MCF 10A (cell line): ENCODE data around the gene CETP. TPM values are rescaled to one million over a fixed set of nuclear protein-coding genes. Genes with fewer than 3 reads are reported as not detected.

Experiments
- BruUV-seq: library from RNA; stranded (reverse); fragments of 400-500 nt; replicated peaks from 2 replicates; lab custom pipeline; 2021; lab: Mats Ljungman, UMichigan
- CTCF ChIA-PET: fragments of 300-600 bp; sonication (Branson Sonifier 250); formaldehyde crosslinking; extraction: SDS; loops from one replicate; lab custom pipeline; 2021; ENCODE audit warnings: antibody characterized with exemption, inconsistent platforms; lab: Yijun Ruan, JAX
- POLR2A ChIA-PET: fragments of 300-600, 350-650 bp; sonication (Branson Sonifier 250); formaldehyde crosslinking; extraction: SDS; loops from one replicate; lab custom pipeline; 2020; ENCODE audit warnings: antibody characterized with exemption, inconsistent platforms; lab: Yijun Ruan, JAX
- DNase-seq: peaks from one replicate; pipeline ENCODE4 v3.0.0-alpha.2; 2018; ENCODE audit not compliant: unreplicated experiment
- H3K27ac Mint-ChIP-seq: one replicate; pipeline ENCODE4 v1.8.0; 2022; ENCODE audit warnings: mild to moderate bottlenecking, low read depth, mixed read lengths; ENCODE audit not compliant: unreplicated experiment
- H3K27me3 Mint-ChIP-seq: one replicate; pipeline ENCODE4 v1.8.0; 2022; ENCODE audit warnings: mixed read lengths; ENCODE audit not compliant: insufficient read depth, unreplicated experiment
- H3K36me3 Mint-ChIP-seq: one replicate; pipeline ENCODE4 v1.8.0; 2022; ENCODE audit warnings: mild to moderate bottlenecking, moderate library complexity, mixed read lengths; ENCODE audit not compliant: insufficient read depth, unreplicated experiment
- H3K4me1 Mint-ChIP-seq: one replicate; pipeline ENCODE4 v1.8.0; 2022; ENCODE audit warnings: mixed read lengths; ENCODE audit not compliant: insufficient read depth, unreplicated experiment
- H3K4me3 Mint-ChIP-seq: one replicate; pipeline ENCODE4 v1.8.0; 2022; ENCODE audit warnings: mild to moderate bottlenecking, moderate library complexity, mixed read lengths; ENCODE audit not compliant: unreplicated experiment
- H3K9me3 Mint-ChIP-seq: one replicate; pipeline ENCODE4 v1.8.0; 2022; ENCODE audit warnings: mixed read lengths; ENCODE audit not compliant: unreplicated experiment
- CTCF ChIP-seq: fragments of 200-600 bp; IDR thresholded peaks from one replicate; pipeline ENCODE4 v1.8.0; 2022; ENCODE audit warnings: antibody characterized with exemption, mild to moderate bottlenecking; ENCODE audit not compliant: unreplicated experiment
- intact Hi-C: fragments of 100-400 bp; cut with micrococcal nuclease; formaldehyde crosslinking; loops from 2 replicates; pipeline ENCODE4 v1.14.1; 2022
- total RNA-seq: library from RNA; stranded (reverse); gene quantifications from 2 replicates; pipeline ENCODE4 v1.2.3, GENCODE V29; 2022

CETP gene
- total RNA-seq, 1 experiment from 2014 or later, result not detected

GRCh38 chr16:57023541-57024249 is 61.9 kb downstream of the CETP start:
- H3K27ac Mint-ChIP-seq, result no peak overlapping the region

DNA sequence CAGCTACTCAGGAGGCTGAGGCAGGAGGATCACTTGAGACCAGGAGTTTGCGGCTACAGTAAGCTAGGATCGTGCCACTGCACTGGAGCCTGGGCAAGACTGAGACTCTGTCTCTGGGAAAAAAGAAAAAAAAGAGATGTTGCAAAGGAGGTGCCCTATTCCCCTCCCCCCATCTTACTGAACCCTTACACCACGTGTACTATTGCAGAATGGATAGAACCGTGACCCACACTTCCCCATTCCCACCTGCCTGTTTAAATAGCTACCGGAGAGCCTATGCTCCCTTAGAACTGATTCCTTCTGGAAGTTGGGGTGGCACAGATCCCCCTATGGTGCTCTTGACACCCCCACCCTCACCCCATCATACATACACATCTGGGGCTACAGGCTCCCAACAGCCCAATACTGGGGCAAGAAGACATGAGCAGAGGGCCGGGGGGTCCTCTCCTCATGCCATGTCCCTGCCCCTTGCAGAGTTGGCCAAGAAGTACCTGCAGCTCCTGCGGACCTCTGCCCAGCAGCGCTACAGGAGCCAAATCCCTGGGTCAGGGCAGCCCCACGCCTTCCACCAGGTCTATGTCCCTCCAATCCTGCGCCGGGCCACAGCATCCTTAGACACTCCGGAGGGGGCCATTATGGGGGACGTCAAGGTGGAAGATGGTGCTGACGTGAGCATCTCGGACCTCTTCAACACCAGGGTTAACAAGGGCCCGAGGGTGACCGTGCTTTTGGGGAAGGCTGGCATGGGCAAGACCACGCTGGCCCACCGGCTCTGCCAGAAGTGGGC is 63.3 kb downstream of the CETP start:
- ChIA-PET POLR2A (interaction anchor here (0.7 kb wide), 1 partner anchor 88 kb away, joined by 3 read pairs; no protein-coding TSS in a partner anchor), CTCF (no interaction called here)
- no peaks in the 10 kb centered on the region for H3K27me3 Mint-ChIP-seq
- peaks cover 4% of the 10 kb centered on the region for H3K9me3 Mint-ChIP-seq
- H3K27ac Mint-ChIP-seq, result no peak overlapping the region
- H3K36me3 Mint-ChIP-seq, result peaks cover 6% of the 10 kb centered on the region
- no TSS peak for BruUV-seq
- DNase-seq, result no peak
- no peak for TF ChIP-seq CTCF
- no peak overlapping the region for H3K4me3 Mint-ChIP-seq
- intact Hi-C loops, result no loop called here
- H3K4me1 Mint-ChIP-seq, result peaks cover 6% of the 10 kb centered on the region

More at GRCh38 chr16:57023541-57024249, 61.9 kb downstream of the CETP start:
- ChIA-PET POLR2A (interaction anchor here (0.6 kb wide), 1 partner anchor 54 kb away, joined by 3 read pairs; no protein-coding TSS in a partner anchor), CTCF (interaction anchor here (1.1 kb wide), 1 partner anchor 60 kb away, joined by 5 read pairs; no protein-coding TSS in a partner anchor)
- no peak for DNase-seq
- no TSS peak for BruUV-seq
- Mint-ChIP-seq H3K27me3 (no peaks in the 10 kb centered on the region), H3K4me3 (no peak overlapping the region), H3K36me3 (peaks cover 15% of the 10 kb centered on the region), H3K9me3 (no peaks in the 10 kb centered on the region), H3K4me1 (no peaks in the 10 kb centered on the region)
- TF ChIP-seq CTCF, result no peak
- intact Hi-C loops, result no loop called here

GRCh38 chr16:57025941-57026777 is 64.4 kb downstream of the CETP start:
- TF ChIP-seq CTCF, result no peak
- ChIA-PET POLR2A (no interaction called here), CTCF (interaction anchor here (0.5 to 1.8 kb wide), 3 partner anchors 35 to 278 kb away, joined by 3 read pairs; no protein-coding TSS in a partner anchor)
- Mint-ChIP-seq H3K4me3 (no peak overlapping the region), H3K27ac (no peak overlapping the region), H3K9me3 (peaks cover 10% of the 10 kb centered on the region), H3K36me3 (no peaks in the 10 kb centered on the region), H3K27me3 (no peaks in the 10 kb centered on the region), H3K4me1 (peaks cover 6% of the 10 kb centered on the region)
- BruUV-seq, result no TSS peak
- no peak for DNase-seq
- intact Hi-C loops, result no loop called here
